Measurements from ENCODE around the gene C2orf76. TPM values are rescaled to one million over a fixed set of nuclear protein-coding genes. Genes with fewer than 3 reads are reported as not detected.

C2orf76 gene
- total RNA-seq, 4 donors from 2014 or later, result 2.9 to 11.3 TPM; not detected in 2

GRCh38 chr2:119255760-119256581 is 110.7 kb downstream of the C2orf76 start:
- intact Hi-C loops (cut with DNase I; ENCODE audit: low total_unique reads) (no loop called here), in situ Hi-C loops (cut with MboI; ENCODE audit: low pct_ligation_motif_present in 1 of 4, low pct_unique_long_range_greater_than_20kb in 1 of 4, low sequenced_read_pairs in 3 of 4) (no loop called here)
- H3K36me3 ChIP-seq, result no peaks in the 10 kb centered on the region
- WGBS, 2 donors (ENCODE audit: low coverage in 1 of 2), result 58 to 69% methylated on average over 4 to 12 of the region's 12 CpGs
- no peaks in the 10 kb centered on the region for H3K27me3 ChIP-seq
- no peak for DNase-seq
- no peak overlapping the region for H3K4me3 ChIP-seq
- no peak overlapping the region for H3K27ac ChIP-seq
- TF ChIP-seq EP300 (IDR thresholded peaks at IDR 0.05; ENCODE audit: low read depth) (no peak), CTCF (IDR thresholded peaks at IDR 0.05) (no peak), POLR2A (IDR thresholded peaks at IDR 0.05) (no peak), POLR2AphosphoS5 (IDR thresholded peaks at IDR 0.05) (no peak)
- H3K4me1 ChIP-seq, result no peaks in the 10 kb centered on the region
- no peaks in the 10 kb centered on the region for H3K9me3 ChIP-seq

- Histone ChIP-seq H3K9me3 (no peaks in the 10 kb centered on the region), H3K4me3 (no peak overlapping the region), H3K4me1 (no peaks in the 10 kb centered on the region), H3K36me3 (no peaks in the 10 kb centered on the region), H3K27me3 (no peaks in the 10 kb centered on the region), H3K27ac (no peak overlapping the region)
- WGBS, 2 donors (ENCODE audit: low coverage in 1 of 2), result 95% methylated on average over 9 of the region's 10 CpGs; no CpG with 5 or more reads in 1 of the 2 donors
- in situ Hi-C loops (cut with MboI; ENCODE audit: low pct_ligation_motif_present in 1 of 4, low pct_unique_long_range_greater_than_20kb in 1 of 4, low sequenced_read_pairs in 3 of 4), result no loop called here
- no peak for DNase-seq
- no peak for TF ChIP-seq EP300 (IDR thresholded peaks at IDR 0.05; ENCODE audit: low read depth)
- no peak for TF ChIP-seq POLR2AphosphoS5 (IDR thresholded peaks at IDR 0.05)
- no peak for TF ChIP-seq CTCF (IDR thresholded peaks at IDR 0.05)
- no peak for TF ChIP-seq POLR2A (IDR thresholded peaks at IDR 0.05)
- intact Hi-C loops (cut with DNase I; ENCODE audit: low total_unique reads), result no loop called here
Measured at GRCh38 chr2:119254601-119255080, 112.0 kb downstream of the C2orf76 start.

GRCh38 chr2:119253760-119254600 is 112.7 kb downstream of the C2orf76 start:
- no peak overlapping the region for H3K27ac ChIP-seq
- H3K27me3 ChIP-seq, result no peaks in the 10 kb centered on the region
- H3K4me1 ChIP-seq, result no peaks in the 10 kb centered on the region
- no peak for TF ChIP-seq POLR2AphosphoS5 (IDR thresholded peaks at IDR 0.05)
- no peak for TF ChIP-seq EP300 (IDR thresholded peaks at IDR 0.05; ENCODE audit: low read depth)
- H3K36me3 ChIP-seq, result no peaks in the 10 kb centered on the region
- DNase-seq, result no peak
- no peaks in the 10 kb centered on the region for H3K9me3 ChIP-seq
- intact Hi-C loops (cut with DNase I; ENCODE audit: low total_unique reads) (no loop called here), in situ Hi-C loops (cut with MboI; ENCODE audit: low pct_ligation_motif_present in 1 of 4, low pct_unique_long_range_greater_than_20kb in 1 of 4, low sequenced_read_pairs in 3 of 4) (no loop called here)
- 80 to 94% methylated on average over 1 to 14 of the region's 14 CpGs for WGBS, 2 donors (ENCODE audit: low coverage in 1 of 2)
- H3K4me3 ChIP-seq, result no peak overlapping the region

GRCh38 chr2:119253114-119253702 is 113.4 kb downstream of the C2orf76 start:
- Histone ChIP-seq H3K36me3 (no peaks in the 10 kb centered on the region), H3K9me3 (no peaks in the 10 kb centered on the region), H3K4me1 (no peaks in the 10 kb centered on the region), H3K27ac (no peak overlapping the region), H3K27me3 (no peaks in the 10 kb centered on the region), H3K4me3 (no peak overlapping the region)
- in situ Hi-C loops (cut with MboI; ENCODE audit: low pct_ligation_motif_present in 1 of 4, low pct_unique_long_range_greater_than_20kb in 1 of 4, low sequenced_read_pairs in 3 of 4) (no loop called here), intact Hi-C loops (cut with DNase I; ENCODE audit: low total_unique reads) (no loop called here)
- no peak for DNase-seq
- no peak for TF ChIP-seq POLR2A (IDR thresholded peaks at IDR 0.05)
- no peak for TF ChIP-seq CTCF (IDR thresholded peaks at IDR 0.05)
- TF ChIP-seq EP300 (IDR thresholded peaks at IDR 0.05; ENCODE audit: low read depth), result no peak
- TF ChIP-seq POLR2AphosphoS5 (IDR thresholded peaks at IDR 0.05), result no peak
- 57 to 69% methylated on average over 1 to 2 of the region's 2 CpGs for WGBS, 2 donors (ENCODE audit: low coverage in 1 of 2)

Other genes with a start within 250 kb of the C2orf76 start
- not detected for gene C1QL2, start 208.1 kb downstream of the C2orf76 start, total RNA-seq
- 10 to 100 TPM; 23.3 to 54.3 (median 37.6) TPM for gene STEAP3, start 143.0 kb downstream of the C2orf76 start, total RNA-seq
- 100 to 1,000 TPM in 2 of 4 donors, 10 to 100 TPM in 2; 33.8 to 212 (median 149) TPM for gene DBI, start 143 bp upstream of the C2orf76 start, total RNA-seq
- 100 to 1,000 TPM in 3 of 4 donors, 10 to 100 TPM in 1; 18.7 to 210 (median 157) TPM for gene TMEM37, start 65.0 kb upstream of the C2orf76 start, total RNA-seq
- gene SCTR, start 157.6 kb upstream of the C2orf76 start, total RNA-seq, result not detected
- gene CFAP221, start 177.6 kb upstream of the C2orf76 start, total RNA-seq, result not detected